Astrocyte (in vitro differentiated cells and primary cell): ENCODE results near the gene L1TD1. TPM values are rescaled to one million over a fixed set of nuclear protein-coding genes. Genes with fewer than 3 reads are reported as not detected.
"Not testable (repeated sequence)": the region's sequence is repeated elsewhere in the genome, so short reads cannot be mapped to it uniquely, and the experiment has no call there.

Source experiments
- DNase-seq: peaks from one replicate; pipeline ENCODE4 v3.0.0-alpha.2; 2010; ENCODE audit warnings: low read depth
- FAIRE-seq: peaks from 2 replicates; lab custom pipeline; 2011; peaks lifted over from hg19 to GRCh38; lab: Jason Lieb, UNC
- H2AFZ ChIP-seq: 2 replicates; pipeline ENCODE4 v1.6.0; 2012; ENCODE audit warnings: low read depth, low read length, inconsistent platforms
- H3K27ac ChIP-seq: 2 replicates; pipeline ENCODE4 v1.5.1; 2011; ENCODE audit warnings: low read depth, low read length, inconsistent platforms
- H3K27me3 ChIP-seq: 2 replicates; pipeline ENCODE4 v1.6.0; 2011; ENCODE audit warnings: low read length, inconsistent platforms; ENCODE audit not compliant: insufficient read depth
- H3K36me3 ChIP-seq: 2 replicates; pipeline ENCODE4 v1.5.1; 2011; ENCODE audit warnings: low read length, inconsistent platforms; ENCODE audit not compliant: insufficient read depth
- H3K4me1 ChIP-seq: 2 replicates; pipeline ENCODE4 v1.5.1; 2011; ENCODE audit warnings: low read length, inconsistent platforms; ENCODE audit not compliant: insufficient read depth
- H3K4me2 ChIP-seq: 2 replicates; pipeline ENCODE4 v1.6.0; 2012; ENCODE audit warnings: low read length, inconsistent platforms
- H3K4me3 ChIP-seq: 2 replicates; pipeline ENCODE4 v1.5.1; 2011; ENCODE audit warnings: low read depth, mild to moderate bottlenecking, low read length, inconsistent platforms; ENCODE audit not compliant: insufficient read depth
- H3K79me2 ChIP-seq: 2 replicates; pipeline ENCODE4 v1.6.0; 2012; ENCODE audit warnings: mild to moderate bottlenecking, low read length, inconsistent platforms; ENCODE audit not compliant: insufficient read depth
- H3K9ac ChIP-seq: 2 replicates; pipeline ENCODE4 v1.6.0; 2012; ENCODE audit warnings: mild to moderate bottlenecking, low read length, inconsistent platforms
- H3K9me3 ChIP-seq: 2 replicates; pipeline ENCODE4 v1.5.1; 2012; ENCODE audit warnings: low read depth, mild to moderate bottlenecking, low read length, inconsistent platforms; ENCODE audit not compliant: insufficient read depth
- H4K20me1 ChIP-seq: 2 replicates; pipeline ENCODE4 v1.6.0; 2012; ENCODE audit warnings: low read length, inconsistent platforms; ENCODE audit not compliant: insufficient read depth
- H3K27ac Mint-ChIP-seq: one replicate; pipeline ENCODE4 v1.8.0; 2021; ENCODE audit warnings: mild to moderate bottlenecking, mixed read lengths; ENCODE audit not compliant: unreplicated experiment
- H3K27me3 Mint-ChIP-seq: one replicate; pipeline ENCODE4 v1.8.0; 2021; ENCODE audit warnings: low read depth, mixed read lengths; ENCODE audit not compliant: unreplicated experiment
- H3K36me3 Mint-ChIP-seq: one replicate; pipeline ENCODE4 v1.8.0; 2021; ENCODE audit warnings: low read depth, mixed read lengths; ENCODE audit not compliant: unreplicated experiment
- H3K4me1 Mint-ChIP-seq: one replicate; pipeline ENCODE4 v1.8.0; 2021; ENCODE audit warnings: low read depth, mixed read lengths; ENCODE audit not compliant: unreplicated experiment
- H3K4me3 Mint-ChIP-seq: one replicate; pipeline ENCODE4 v1.8.0; 2021; ENCODE audit warnings: mild to moderate bottlenecking, moderate library complexity, mixed read lengths; ENCODE audit not compliant: unreplicated experiment
- H3K9me3 Mint-ChIP-seq: one replicate; pipeline ENCODE4 v1.8.0; 2021; ENCODE audit warnings: mild to moderate bottlenecking, mixed read lengths; ENCODE audit not compliant: unreplicated experiment
- EZH2 ChIP-seq: IDR thresholded peaks from 2 replicates; pipeline ENCODE4 v1.6.1; 2012; ENCODE audit warnings: mild to moderate bottlenecking, low read length, inconsistent platforms; ENCODE audit not compliant: insufficient read depth
- total RNA-seq: library from RNA; stranded (reverse); gene quantifications from 2 replicates; pipeline ENCODE4 v1.2.1, GENCODE V29; 2021
- TF ChIP-seq, protein P1 (sequence below): IDR thresholded peaks from 2 replicates; pipeline ENCODE4 v1.5.1; 2011; ENCODE audit warnings: low read depth, mild to moderate bottlenecking, inconsistent platforms, low read length, moderate library complexity; ENCODE audit not compliant: insufficient read depth

Gene L1TD1
- total RNA-seq, 1 donor from 2014 or later, result 9.9 TPM

DNA sequence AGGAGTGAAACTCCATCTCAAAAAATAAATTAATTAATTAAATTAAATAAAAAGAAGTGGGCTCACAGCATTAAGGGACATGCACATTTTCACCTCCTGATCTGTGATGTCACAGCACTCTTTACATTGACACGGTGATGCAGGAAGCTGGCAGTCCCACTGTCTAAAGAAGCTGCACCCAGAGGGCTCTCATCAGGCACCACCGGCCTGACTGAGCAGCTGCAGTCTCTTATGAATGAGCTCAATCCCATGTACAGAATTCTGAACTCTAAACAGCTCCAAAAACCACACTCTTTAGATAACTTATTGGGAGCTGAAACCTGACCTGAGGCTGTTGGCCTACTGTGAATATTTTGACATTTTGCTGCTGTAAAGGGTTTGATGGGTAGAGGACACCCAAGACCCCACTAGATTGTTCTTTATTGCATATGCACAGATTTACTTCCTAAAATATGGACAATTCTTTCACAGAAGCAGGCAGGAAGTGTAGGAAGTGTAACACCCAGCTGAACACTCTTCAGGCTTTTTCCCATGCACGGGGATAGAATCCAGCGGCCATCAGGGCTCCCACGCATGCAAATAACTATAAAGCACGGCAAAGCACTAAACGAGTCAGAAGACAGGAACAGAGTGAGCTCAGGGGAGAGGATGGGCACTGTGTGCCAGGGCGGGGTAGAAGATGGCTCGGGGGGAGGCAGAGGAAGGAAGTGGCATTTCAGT is 46.2 kb downstream of the L1TD1 start:
- TF ChIP-seq, protein P1, sequence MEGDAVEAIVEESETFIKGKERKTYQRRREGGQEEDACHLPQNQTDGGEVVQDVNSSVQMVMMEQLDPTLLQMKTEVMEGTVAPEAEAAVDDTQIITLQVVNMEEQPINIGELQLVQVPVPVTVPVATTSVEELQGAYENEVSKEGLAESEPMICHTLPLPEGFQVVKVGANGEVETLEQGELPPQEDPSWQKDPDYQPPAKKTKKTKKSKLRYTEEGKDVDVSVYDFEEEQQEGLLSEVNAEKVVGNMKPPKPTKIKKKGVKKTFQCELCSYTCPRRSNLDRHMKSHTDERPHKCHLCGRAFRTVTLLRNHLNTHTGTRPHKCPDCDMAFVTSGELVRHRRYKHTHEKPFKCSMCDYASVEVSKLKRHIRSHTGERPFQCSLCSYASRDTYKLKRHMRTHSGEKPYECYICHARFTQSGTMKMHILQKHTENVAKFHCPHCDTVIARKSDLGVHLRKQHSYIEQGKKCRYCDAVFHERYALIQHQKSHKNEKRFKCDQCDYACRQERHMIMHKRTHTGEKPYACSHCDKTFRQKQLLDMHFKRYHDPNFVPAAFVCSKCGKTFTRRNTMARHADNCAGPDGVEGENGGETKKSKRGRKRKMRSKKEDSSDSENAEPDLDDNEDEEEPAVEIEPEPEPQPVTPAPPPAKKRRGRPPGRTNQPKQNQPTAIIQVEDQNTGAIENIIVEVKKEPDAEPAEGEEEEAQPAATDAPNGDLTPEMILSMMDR, result no peak
- TF ChIP-seq EZH2, result no peak
- FAIRE-seq (no peak), DNase-seq (no peak)
- Mint-ChIP-seq H3K4me3 (no peak overlapping the region), H3K9me3 (no peaks in the 10 kb centered on the region), H3K36me3 (peaks cover 12% of the 10 kb centered on the region), H3K4me1 (peaks cover 22% of the 10 kb centered on the region), H3K27ac (no peak overlapping the region), H3K27me3 (no peaks in the 10 kb centered on the region)
- no peak overlapping the region for H3K4me2 ChIP-seq
- H2AFZ ChIP-seq, result no peak overlapping the region
- H3K4me1 ChIP-seq, result peaks cover 4% of the 10 kb centered on the region
- no peak overlapping the region for H3K9ac ChIP-seq
- H3K36me3 ChIP-seq, result no peaks in the 10 kb centered on the region
- no peaks in the 10 kb centered on the region for H3K27me3 ChIP-seq
- H3K9me3 ChIP-seq, result no peaks in the 10 kb centered on the region
- no peaks in the 10 kb centered on the region for H3K79me2 ChIP-seq
- no peak overlapping the region for H3K4me3 ChIP-seq
- no peak overlapping the region for H3K27ac ChIP-seq
- no peaks in the 10 kb centered on the region for H4K20me1 ChIP-seq

DNA sequence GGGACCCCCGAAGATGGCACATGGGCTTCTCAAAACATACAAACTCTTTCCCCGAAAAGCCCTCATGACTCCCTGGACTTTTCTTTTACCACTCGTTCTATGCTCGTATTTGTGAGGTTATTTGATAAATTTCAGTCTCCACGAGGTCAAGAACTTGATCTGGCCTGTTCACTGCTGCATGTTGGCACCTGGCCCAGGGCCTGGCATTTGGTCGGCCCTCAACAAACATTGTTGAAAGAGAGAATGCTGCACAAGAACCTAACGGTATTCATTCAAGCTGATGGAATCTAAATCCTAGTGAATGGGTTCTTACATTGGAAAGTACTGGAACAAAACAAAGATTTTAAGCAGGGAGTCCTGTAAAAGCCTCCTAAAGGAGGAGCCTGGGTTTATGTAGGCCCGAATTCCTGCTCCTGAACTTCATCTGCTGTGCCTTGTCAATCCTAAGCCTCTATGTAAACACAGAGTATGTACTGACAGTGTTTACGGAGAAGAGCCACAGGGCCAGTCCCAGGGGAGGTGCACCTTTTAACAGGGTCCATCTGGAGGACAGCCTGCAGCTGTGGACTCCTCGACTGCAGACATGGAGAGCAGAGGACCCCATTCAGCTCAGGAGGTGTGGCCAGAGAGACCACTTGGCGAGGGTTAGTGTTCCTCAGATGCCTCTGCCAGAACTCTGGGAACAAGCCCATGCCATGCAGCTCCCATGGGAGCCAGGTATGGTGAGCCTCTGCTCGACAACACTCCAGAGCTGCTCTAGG is 46.9 kb downstream of the L1TD1 start:
- Histone ChIP-seq H3K27me3 (no peaks in the 10 kb centered on the region), H3K79me2 (no peaks in the 10 kb centered on the region), H3K27ac (no peak overlapping the region), H3K4me2 (no peak overlapping the region), H3K4me3 (no peak overlapping the region), H4K20me1 (no peaks in the 10 kb centered on the region), H3K36me3 (no peaks in the 10 kb centered on the region), H2AFZ (no peak overlapping the region), H3K9ac (no peak overlapping the region), H3K9me3 (no peaks in the 10 kb centered on the region), H3K4me1 (peaks cover 4% of the 10 kb centered on the region)
- no peaks in the 10 kb centered on the region for H3K9me3 Mint-ChIP-seq
- no peak overlapping the region for H3K27ac Mint-ChIP-seq
- H3K36me3 Mint-ChIP-seq, result peaks cover 12% of the 10 kb centered on the region
- TF ChIP-seq, protein P1, result no peak
- TF ChIP-seq EZH2, result no peak
- H3K4me3 Mint-ChIP-seq, result no peak overlapping the region
- H3K27me3 Mint-ChIP-seq, result no peaks in the 10 kb centered on the region
- peaks cover 16% of the 10 kb centered on the region for H3K4me1 Mint-ChIP-seq
- no peak for DNase-seq
- no peak for FAIRE-seq

DNA sequence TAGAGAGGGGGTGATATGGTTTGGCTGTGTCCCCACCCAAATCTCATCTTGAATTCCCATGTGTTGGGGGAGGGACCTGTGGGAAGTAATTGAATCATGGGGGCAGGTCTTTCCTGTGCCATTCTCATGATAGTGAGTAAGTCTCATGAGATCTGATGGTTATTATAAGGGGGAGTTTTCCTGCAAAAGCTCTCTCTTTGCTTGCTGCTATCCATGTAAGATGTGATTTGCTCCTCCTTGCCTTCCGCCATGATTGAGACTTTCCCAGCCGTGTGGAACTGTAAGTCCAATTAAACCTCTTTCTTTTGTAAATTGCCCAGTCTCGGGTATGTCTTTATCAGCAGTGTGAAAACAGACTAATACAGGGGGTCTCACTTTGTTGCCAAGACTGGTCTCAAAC is 49.7 kb downstream of the L1TD1 start:
- not testable (repeated sequence) for H3K9ac ChIP-seq, H3K27me3 ChIP-seq, H3K79me2 ChIP-seq, H3K4me3 ChIP-seq, H3K27ac Mint-ChIP-seq, H3K4me1 Mint-ChIP-seq, H3K9me3 ChIP-seq, H3K4me3 Mint-ChIP-seq, DNase-seq, FAIRE-seq, H3K4me2 ChIP-seq, H2AFZ ChIP-seq, H3K4me1 ChIP-seq, H3K36me3 ChIP-seq, H3K27ac ChIP-seq, H3K9me3 Mint-ChIP-seq, H4K20me1 ChIP-seq, H3K27me3 Mint-ChIP-seq
- H3K36me3 Mint-ChIP-seq, result peaks cover 12% of the 10 kb centered on the region
